Activated T-cell treated with anti-CD3 and anti-CD28 coated beads, Interleukin-2, amount 50 U/mL, for 4 hours (primary cell): Measurements from ENCODE around the gene CMC4. TPM values are rescaled to one million over a fixed set of nuclear protein-coding genes. Genes with fewer than 3 reads are reported as not detected.

ENCODE experiments used
- ATAC-seq, 2 donors: fragments of 200-7000 bp; cut with Tn5 transposase; one replicate each; pipeline ENCODE4 v1.10.0; 2021
- DNase-seq: peaks from one replicate; pipeline ENCODE4 v3.0.0-alpha.2; 2020
- H3K27me3 Mint-ChIP-seq: one replicate; pipeline ENCODE4 v1.8.0; 2021; ENCODE audit warnings: low read depth, mixed read lengths
- H3K36me3 Mint-ChIP-seq: one replicate; pipeline ENCODE4 v1.8.0; 2022; ENCODE audit warnings: mixed read lengths; ENCODE audit not compliant: insufficient read depth
- H3K4me1 Mint-ChIP-seq: one replicate; pipeline ENCODE4 v1.8.0; 2021; ENCODE audit warnings: low read depth, mixed read lengths
- H3K4me3 Mint-ChIP-seq: one replicate; pipeline ENCODE4 v1.8.0; 2021; ENCODE audit warnings: mild to moderate bottlenecking, moderate library complexity, mixed read lengths
- H3K9me3 Mint-ChIP-seq: one replicate; pipeline ENCODE4 v1.8.0; 2021; ENCODE audit warnings: mixed read lengths
- total RNA-seq, 3 donors: library from RNA; stranded (reverse); gene quantifications; one replicate each; pipeline ENCODE4 v1.2.1, GENCODE V29; 2021

CMC4 gene
- total RNA-seq, 3 donors from 2014 or later = 1.1 to 2.7 (median 1.6) TPM

GRCh38 chrX:155031657-155032056 is 39.3 kb downstream of the CMC4 start:
- Mint-ChIP-seq H3K27me3 (no peaks in the 10 kb centered on the region), H3K4me3 (no peak overlapping the region), H3K9me3 (peaks cover 6% of the 10 kb centered on the region), H3K4me1 (peaks cover 21% of the 10 kb centered on the region), H3K36me3 (peaks cover 23% of the 10 kb centered on the region)
- ATAC-seq (no peak), DNase-seq (no peak)

GRCh38 chrX:155028877-155029291 is 42.1 kb downstream of the CMC4 start:
- peak overlapping the region; percentile 89 for H3K4me3 Mint-ChIP-seq
- H3K36me3 Mint-ChIP-seq = peaks cover 5% of the 10 kb centered on the region
- peaks cover 21% of the 10 kb centered on the region for H3K4me1 Mint-ChIP-seq
- H3K27me3 Mint-ChIP-seq = no peaks in the 10 kb centered on the region
- ATAC-seq (no peak), DNase-seq (no peak)
- H3K9me3 Mint-ChIP-seq = no peaks in the 10 kb centered on the region

- Mint-ChIP-seq H3K4me3 (peak overlapping the region; percentile 89), H3K9me3 (no peaks in the 10 kb centered on the region), H3K36me3 (peaks cover 5% of the 10 kb centered on the region), H3K4me1 (peaks cover 21% of the 10 kb centered on the region), H3K27me3 (no peaks in the 10 kb centered on the region)
- DNase-seq (no peak), ATAC-seq (no peak)
Observed at GRCh38 chrX:155028129-155028528, 42.8 kb downstream of the CMC4 start.

- Mint-ChIP-seq H3K36me3 (peaks cover 5% of the 10 kb centered on the region), H3K27me3 (no peaks in the 10 kb centered on the region), H3K9me3 (no peaks in the 10 kb centered on the region), H3K4me3 (peak overlapping the region; percentile 89), H3K4me1 (peaks cover 21% of the 10 kb centered on the region)
- DNase-seq = no peak
- peak; percentile 2 to 20 for ATAC-seq
Observed at GRCh38 chrX:155027509-155028066, 43.3 kb downstream of the CMC4 start.

- peaks cover 21% of the 10 kb centered on the region for H3K4me1 Mint-ChIP-seq
- DNase-seq = peak; percentile 91
- H3K36me3 Mint-ChIP-seq = peaks cover 5% of the 10 kb centered on the region
- peak; percentile 90 to 94 for ATAC-seq
- H3K27me3 Mint-ChIP-seq = no peaks in the 10 kb centered on the region
- H3K4me3 Mint-ChIP-seq = peak within 1 kb of the TSS; percentile 89
- no peaks in the 10 kb centered on the region for H3K9me3 Mint-ChIP-seq
Observed at GRCh38 chrX:155026727-155027508, 44.0 kb downstream of the CMC4 start, which contains the start of gene FUNDC2. Gene FUNDC2 (plus strand): TSS chrX:155026844. CDS start chrX:155026939, 95 bp downstream.

GRCh38 chrX:155026420-155026726 is 44.6 kb downstream of the CMC4 start:
- Mint-ChIP-seq H3K4me3 (peak overlapping the region; percentile 73), H3K9me3 (no peaks in the 10 kb centered on the region), H3K36me3 (peaks cover 5% of the 10 kb centered on the region), H3K4me1 (peaks cover 17% of the 10 kb centered on the region), H3K27me3 (no peaks in the 10 kb centered on the region)
- ATAC-seq (no peak), DNase-seq (no peak)

- Mint-ChIP-seq H3K4me1 (peaks cover 9% of the 10 kb centered on the region), H3K36me3 (peaks cover 3% of the 10 kb centered on the region), H3K27me3 (no peaks in the 10 kb centered on the region), H3K9me3 (no peaks in the 10 kb centered on the region), H3K4me3 (peak overlapping the region; percentile 9)
- ATAC-seq (no peak), DNase-seq (no peak)
Observed at GRCh38 chrX:155023907-155024833, 46.8 kb downstream of the CMC4 start.

GRCh38 chrX:155022585-155022984 is 48.4 kb downstream of the CMC4 start, which contains the start of gene F8:
Gene F8 (minus strand): TSS chrX:155022723. CDS start chrX:155022552, 171 bp downstream.
- DNase-seq = no peak
- Mint-ChIP-seq H3K9me3 (no peaks in the 10 kb centered on the region), H3K27me3 (no peaks in the 10 kb centered on the region), H3K4me1 (no peaks in the 10 kb centered on the region), H3K36me3 (no peaks in the 10 kb centered on the region), H3K4me3 (no peak within 1 kb of the TSS)
- ATAC-seq = no peak

- Mint-ChIP-seq H3K9me3 (no peaks in the 10 kb centered on the region), H3K27me3 (no peaks in the 10 kb centered on the region), H3K4me1 (no peaks in the 10 kb centered on the region), H3K36me3 (no peaks in the 10 kb centered on the region), H3K4me3 (no peak overlapping the region)
- DNase-seq (no peak), ATAC-seq (no peak)
Observed at GRCh38 chrX:155020591-155020990, 50.3 kb downstream of the CMC4 start.

Other genes starting within 250 kb of the CMC4 start
- not detected for gene SMIM9, start 236.5 kb downstream of the CMC4 start, total RNA-seq
- 10 to 100 TPM; 44.3 to 64.1 (median 54.8) TPM for gene F8A1, start 184.8 kb downstream of the CMC4 start, total RNA-seq
- 1 to 10 TPM; 1.3 to 2.4 (median 1.5) TPM for gene F8, start 48.4 kb downstream of the CMC4 start, total RNA-seq
- 100 to 1,000 TPM; 114 to 124 (median 116) TPM for gene FUNDC2, start 44.3 kb downstream of the CMC4 start, total RNA-seq
- 1 to 10 TPM; 3.4 to 5.5 (median 5.1) TPM for gene MTCP1, start within 50 bp of the CMC4 start, total RNA-seq
- gene BRCC3, start 372 bp upstream of the CMC4 start, total RNA-seq = 10 to 100 TPM; 21.7 to 25.6 (median 23.1) TPM
- 10 to 100 TPM; 83.6 to 88.2 (median 86.5) TPM for gene VBP1, start 145.3 kb upstream of the CMC4 start, total RNA-seq
- 1 to 10 TPM; 8.1 to 9.6 (median 8.4) TPM for gene RAB39B, start 193.4 kb upstream of the CMC4 start, total RNA-seq